Liver (tissue), 9 donors: Measurements from ENCODE around the gene NEUROG3. TPM values are rescaled to one million over a fixed set of nuclear protein-coding genes. Genes with fewer than 3 reads are reported as not detected.

Experiments
- DNase-seq: peaks from one replicate; pipeline ENCODE4 v3.0.0-alpha.2; 2017; ENCODE audit warnings: low spot score
- H3K27ac ChIP-seq, 2 donors: one replicate each; pipeline ENCODE4 v1.7.0; 2013; ENCODE audit warnings: inconsistent platforms in 2 of 2, low read length in 2 of 2, control low read depth in 1 of 2, low read depth in 1 of 2, mild to moderate bottlenecking in 1 of 2
- H3K27me3 ChIP-seq, 4 donors: one replicate each; pipeline versions ENCODE4 v1.6.1 to v1.7.0; 2013; ENCODE audit warnings: low read length in 3 of 4, inconsistent platforms in 1 of 4, mild to moderate bottlenecking in 1 of 4, moderate library complexity in 1 of 4; ENCODE audit not compliant: control insufficient read depth in 4 of 4, insufficient read depth in 4 of 4
- H3K36me3 ChIP-seq, 4 donors: one replicate each; pipeline versions ENCODE4 v1.6.1 to v1.7.0; 2013; ENCODE audit warnings: low read length in 3 of 4, mild to moderate bottlenecking in 3 of 4, low read depth in 1 of 4, moderate library complexity in 1 of 4; ENCODE audit not compliant: control insufficient read depth in 4 of 4, insufficient read depth in 3 of 4
- H3K4me1 ChIP-seq, 4 donors: one replicate each; pipeline versions ENCODE4 v1.6.1 to v1.7.0; 2013; ENCODE audit warnings: low read length in 3 of 4, mild to moderate bottlenecking in 3 of 4, moderate library complexity in 1 of 4; ENCODE audit not compliant: control insufficient read depth in 4 of 4, insufficient read depth in 4 of 4
- H3K4me3 ChIP-seq, 3 donors: one replicate each; pipeline versions ENCODE4 v1.6.1 to v1.7.0; 2013; ENCODE audit warnings: low read length in 3 of 3, control low read depth in 1 of 3, low read depth in 1 of 3, mild to moderate bottlenecking in 1 of 3
- H3K9ac ChIP-seq, 2 donors: one replicate each; pipeline ENCODE4 v1.7.0; 2013; ENCODE audit warnings: low read length in 2 of 2, mild to moderate bottlenecking in 2 of 2, moderate library complexity in 2 of 2, control low read depth in 1 of 2, low read depth in 1 of 2
- H3K9me3 ChIP-seq, 4 donors: one replicate each; pipeline versions ENCODE4 v1.6.1 to v1.7.0; 2013; ENCODE audit warnings: low read length in 3 of 4; ENCODE audit not compliant: control insufficient read depth in 4 of 4
- CTCF ChIP-seq: fragments of 150-350 bp; IDR thresholded peaks from 2 replicates; pipeline ENCODE4 v1.5.1; 2017; ENCODE audit warnings: improper control_type of control experiment, low read depth, low read length; ENCODE audit not compliant: missing input control
- EGR1 ChIP-seq, 2 donors: IDR thresholded peaks; 2 replicates each; pipeline ENCODE4 v1.6.1; 2016 to 2018; ENCODE audit warnings: antibody characterized with exemption in 2 of 2, low read depth in 2 of 2
- FOXA1 ChIP-seq: IDR thresholded peaks from 2 replicates; pipeline ENCODE4 v1.6.1; 2016; ENCODE audit warnings: antibody characterized with exemption
- HNF4A ChIP-seq, 2 donors: conservative IDR thresholded peaks; 2 replicates each; pipeline ENCODE4 v1.6.1; 2016; ENCODE audit warnings: antibody characterized with exemption in 2 of 2, mild to moderate bottlenecking in 2 of 2
- HNF4G ChIP-seq: IDR thresholded peaks from 2 replicates; pipeline ENCODE4 v1.6.1; 2016; ENCODE audit warnings: antibody characterized with exemption
- NR2F2 ChIP-seq: IDR thresholded peaks from 2 replicates; pipeline ENCODE4 v1.6.1; 2016; ENCODE audit warnings: antibody characterized with exemption
- REST ChIP-seq: IDR thresholded peaks from 2 replicates; pipeline ENCODE4 v1.6.1; 2016; ENCODE audit warnings: antibody characterized with exemption, mild to moderate bottlenecking
- ZBTB33 ChIP-seq: IDR thresholded peaks from 2 replicates; pipeline ENCODE4 v1.6.1; 2016; ENCODE audit warnings: antibody characterized with exemption
- WGBS: extraction: QIAGEN DNeasy Blood & Tissue Kit; methylation state at CpG from one replicate; pipeline ENCODE4 v1.1.7; 2013; 5-methylcytosine and 5-hydroxymethylcytosine counted together
- polyA plus RNA-seq, 2 donors: library from polyadenylated mRNA; stranded (reverse) in 1 of 2; unstranded in 1 of 2; fragments of 200-250 nt in 1 of 2; fragments of >200 nt in 1 of 2; fragmentation: Nextera tagmentation in 1 of 2; extraction: Ambion mirVana in 1 of 2; gene quantifications; one replicate each; pipeline versions ENCODE4 v1.2.1 to v1.2.3, GENCODE V29; 2013 to 2015
- total RNA-seq, 2 donors: library from RNA; depleted of rRNA; stranded (reverse); fragments of >200 nt; gene quantifications; one replicate each; pipeline ENCODE4 v1.2.3, GENCODE V29; 2014
- TF ChIP-seq, protein P1 (sequence below): IDR thresholded peaks from 2 replicates; pipeline ENCODE4 v1.6.1; 2016; ENCODE audit warnings: antibody characterized with exemption
- donor health status: healthy.
- donor health status: healthy.
- donor health status: healthy.
- donor health status: healthy.
- donor health status: healthy.

Gene NEUROG3
- total and polyA plus RNA-seq, 4 donors = not detected

DNA sequence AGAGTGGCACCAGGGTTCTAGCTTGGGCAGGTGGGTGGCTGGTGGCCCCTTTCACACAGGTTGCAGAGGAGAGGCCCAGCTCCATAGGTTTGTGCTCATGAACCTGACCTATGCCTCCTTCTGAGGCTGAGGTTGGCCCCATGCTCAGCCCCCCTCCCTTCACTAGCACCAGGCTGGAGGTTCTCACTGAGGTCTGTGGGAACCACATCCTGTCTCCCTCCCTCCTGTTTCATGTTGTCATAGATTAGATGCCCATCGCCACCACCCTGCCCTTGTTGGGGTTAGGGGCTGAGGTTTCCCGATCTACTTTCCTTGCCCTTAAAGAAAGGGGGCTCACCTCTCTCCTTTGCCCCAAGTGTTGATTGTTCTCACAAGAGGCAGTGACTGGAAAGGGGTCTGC lies 14.7 kb downstream of the NEUROG3 start (continued):
- TF ChIP-seq REST = no peak

DNA sequence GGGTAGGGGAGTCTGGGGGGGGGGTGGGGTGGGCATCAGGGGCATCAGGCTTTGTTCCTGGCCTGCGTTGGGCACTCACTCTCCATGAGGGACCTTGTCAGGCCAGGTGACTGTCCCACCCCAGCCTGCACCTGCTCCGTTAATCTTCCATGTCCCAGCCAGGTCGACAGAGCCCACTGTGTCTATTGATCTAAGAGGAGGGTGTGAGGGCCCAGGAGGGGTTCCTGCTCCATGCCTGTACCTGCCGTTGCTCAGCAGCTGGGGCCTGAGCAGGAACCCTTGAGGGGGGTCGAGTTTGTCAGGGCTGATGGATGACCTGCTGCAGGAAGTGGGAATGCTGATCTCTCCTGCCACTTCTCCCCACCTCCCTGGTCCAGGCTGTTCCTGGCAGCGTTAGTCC lies 18.6 kb downstream of the NEUROG3 start:
- DNase-seq = no peak
- WGBS = 33% methylated on average over 6 of the region's 6 CpGs
- Histone ChIP-seq H3K9me3 (peaks cover 4 to 17% (median 9%) of the 10 kb centered on the region in 4 donors), H3K27me3 (no peaks in the 10 kb centered on the region), H3K9ac (no peak overlapping the region), H3K27ac (no peak overlapping the region), H3K4me3 (no peak overlapping the region), H3K4me1 (no peaks in the 10 kb centered on the region), H3K36me3 (no peaks in the 10 kb centered on the region)
- TF ChIP-seq ZBTB33 (no peak), NR2F2 (no peak), HNF4G (no peak), HNF4A (conservative IDR thresholded peaks at IDR 0.05) (no peak), FOXA1 (no peak), EGR1 (IDR thresholded peaks at IDR 0.05; ENCODE audit: low read depth in 2 of 2) (no peak), CTCF (no peak)
- TF ChIP-seq, protein P1, sequence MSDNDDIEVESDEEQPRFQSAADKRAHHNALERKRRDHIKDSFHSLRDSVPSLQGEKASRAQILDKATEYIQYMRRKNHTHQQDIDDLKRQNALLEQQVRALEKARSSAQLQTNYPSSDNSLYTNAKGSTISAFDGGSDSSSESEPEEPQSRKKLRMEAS = no peak

DNA sequence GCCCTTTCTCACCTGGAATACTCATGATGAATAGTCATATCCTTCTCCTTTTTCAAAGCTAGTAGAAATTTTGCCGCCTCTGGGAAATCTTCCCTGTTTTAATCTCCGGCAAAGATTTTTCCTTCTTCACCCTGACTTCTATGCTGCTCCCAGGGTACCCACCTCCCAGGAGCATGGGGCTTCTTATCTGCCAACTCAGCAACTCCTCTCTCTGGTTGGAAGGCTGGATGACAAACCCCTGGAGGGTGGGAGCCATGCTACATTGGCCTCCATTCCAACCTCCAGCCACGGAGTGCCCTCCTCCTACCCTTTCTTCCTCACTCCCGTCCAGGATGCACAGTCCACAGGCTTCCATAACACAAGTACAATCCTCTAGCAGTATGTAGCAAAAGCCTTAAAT lies 19.9 kb downstream of the NEUROG3 start:
- DNase-seq = no peak
- no peak overlapping the region for H3K4me3 ChIP-seq
- WGBS = 77% methylated on average over 4 of the region's 4 CpGs
- H3K9ac ChIP-seq = no peak overlapping the region
- no peak overlapping the region for H3K27ac ChIP-seq
- no peaks in the 10 kb centered on the region for H3K36me3 ChIP-seq
- H3K4me1 ChIP-seq = no peaks in the 10 kb centered on the region
- H3K9me3 ChIP-seq = peaks cover 5 to 28% (median 11%) of the 10 kb centered on the region in 4 donors
- H3K27me3 ChIP-seq = no peaks in the 10 kb centered on the region
- TF ChIP-seq CTCF = no peak
